GM19035 (cell line): Measurements from ENCODE around the gene JAK3.

Source experiments
- ATAC-seq: cut with Tn5 transposase; IDR thresholded peaks from one replicate; pipeline ENCODE4 v1.9.1; 2021; ENCODE audit not compliant: unreplicated experiment

The JAK3 gene

GRCh38 chr19:17841810-17842662 lies 5.7 kb downstream of the JAK3 start:
- no peak for ATAC-seq

GRCh38 chr19:17841371-17841809 lies 6.4 kb downstream of the JAK3 start:
- no peak for ATAC-seq

- ATAC-seq, result no peak
These were observed 7.8 kb downstream of the JAK3 start for GRCh38 chr19:17840019-17840418.

GRCh38 chr19:17837972-17838371 lies 9.8 kb downstream of the JAK3 start:
- ATAC-seq, result no peak

GRCh38 chr19:17836530-17836929 lies 11.3 kb downstream of the JAK3 start:
- ATAC-seq, result no peak

GRCh38 chr19:17835182-17836006 lies 12.4 kb downstream of the JAK3 start:
- ATAC-seq, result no peak

GRCh38 chr19:17834350-17835181 lies 13.2 kb downstream of the JAK3 start:
- ATAC-seq, result no peak

- ATAC-seq, result no peak
These were observed 15.2 kb downstream of the JAK3 start for GRCh38 chr19:17832443-17833208.

- ATAC-seq, result no peak
These were observed 16.3 kb downstream of the JAK3 start for GRCh38 chr19:17831419-17831888.

- ATAC-seq, result no peak
These were observed 17.0 kb downstream of the JAK3 start for GRCh38 chr19:17830567-17831418.

- no peak for ATAC-seq
These were observed 17.8 kb downstream of the JAK3 start for GRCh38 chr19:17829855-17830566.

GRCh38 chr19:17826508-17827056 lies 21.2 kb downstream of the JAK3 start:
- ATAC-seq, result no peak

- no peak for ATAC-seq
These were observed 23.4 kb downstream of the JAK3 start for GRCh38 chr19:17824339-17824738.

- ATAC-seq, result no peak
These were observed 26.6 kb downstream of the JAK3 start, which contains the start of gene INSL3 for GRCh38 chr19:17821190-17821589. Gene INSL3, minus strand, starts transcription at chr19:17821519. Its CDS starts 13 bp downstream, at chr19:17821506.

GRCh38 chr19:17817668-17818363 lies 30.0 kb downstream of the JAK3 start:
- no peak for ATAC-seq

GRCh38 chr19:17812099-17812498 lies 35.7 kb downstream of the JAK3 start:
- no peak for ATAC-seq

GRCh38 chr19:17811681-17812080 lies 36.1 kb downstream of the JAK3 start:
- no peak for ATAC-seq

GRCh38 chr19:17811103-17811502 lies 36.7 kb downstream of the JAK3 start:
- no peak for ATAC-seq
